ENCODE results near the gene ATF2. TPM values are rescaled to one million over a fixed set of nuclear protein-coding genes. Genes with fewer than 3 reads are reported as not detected.

The ATF2 gene
- polyA plus RNA-seq, 3 donors = 17.4 to 24.0 (median 22.1) TPM

GRCh38 chr2:175143678-175144077 lies 24.3 kb downstream of the ATF2 start:
- Histone ChIP-seq H3K9me3 (replicated peaks in 1 of 2; ENCODE audit: control insufficient read depth in 1 of 2, insufficient read depth in 1 of 2, low read length in 2 of 2) (no peaks in the 10 kb centered on the region), H3K27ac (ENCODE audit: low read depth in 1 of 2, low read length in 2 of 2) (no peak overlapping the region), H3K79me2 (ENCODE audit: insufficient read depth, low read length) (peaks cover 90% of the 10 kb centered on the region), H3K4me2 (replicated peaks; ENCODE audit: extremely low read depth, low read length, poor library complexity, severe bottlenecking) (no peak overlapping the region), H4K20me1 (ENCODE audit: insufficient read depth, low read length) (peaks cover 88% of the 10 kb centered on the region), H3K36me3 (replicated peaks in 1 of 2; ENCODE audit: control insufficient read depth in 1 of 2, insufficient read depth in 2 of 2, low read length in 2 of 2) (peaks cover 20 to 62% of the 10 kb centered on the region in 2 donors), H3K27me3 (ENCODE audit: control insufficient read depth in 2 of 2, insufficient read depth in 2 of 2, low read length in 2 of 2) (no peaks in the 10 kb centered on the region), H3K4me3 (replicated peaks in 1 of 3; ENCODE audit: low read depth in 2 of 3, low read length in 3 of 3) (no peak overlapping the region), H2AFZ (ENCODE audit: insufficient read depth, low read depth, low read length, poor library complexity, severe bottlenecking) (no peak overlapping the region), H3K4me1 (ENCODE audit: control insufficient read depth in 1 of 2, insufficient read depth in 2 of 2, low read length in 2 of 2) (peaks cover 0 to 5% of the 10 kb centered on the region in 2 donors), H3K9ac (ENCODE audit: insufficient read depth, low read length, poor library complexity, severe bottlenecking) (no peak overlapping the region)
- Mint-ChIP-seq H3K27ac (no peak overlapping the region), H3K4me3 (no peak overlapping the region), H3K9me3 (no peaks in the 10 kb centered on the region), H3K4me1 (peaks cover 13% of the 10 kb centered on the region), H3K27me3 (ENCODE audit: low read depth in 3 of 3) (no peaks in the 10 kb centered on the region), H3K36me3 (peaks cover 36 to 43% of the 10 kb centered on the region in 2 donors)
- no CpG with 5 or more reads among the region's 2 CpGs for WGBS (ENCODE audit: insufficient coverage)
- TF ChIP-seq CTCF (IDR thresholded peaks at IDR 0.05) = no peak
- DNase-seq = no peak
- intact Hi-C loops (cut with micrococcal nuclease) = no loop called here

- no peak overlapping the region for H3K4me2 ChIP-seq (replicated peaks; ENCODE audit: extremely low read depth, low read length, poor library complexity, severe bottlenecking)
- no peak for TF ChIP-seq CTCF (IDR thresholded peaks at IDR 0.05)
- peaks cover 0 to 5% of the 10 kb centered on the region in 2 donors for H3K4me1 ChIP-seq (ENCODE audit: control insufficient read depth in 1 of 2, insufficient read depth in 2 of 2, low read length in 2 of 2)
- H3K9ac ChIP-seq (ENCODE audit: insufficient read depth, low read length, poor library complexity, severe bottlenecking) = no peak overlapping the region
- no peaks in the 10 kb centered on the region for H3K27me3 ChIP-seq (ENCODE audit: control insufficient read depth in 2 of 2, insufficient read depth in 2 of 2, low read length in 2 of 2)
- H3K36me3 ChIP-seq (replicated peaks in 1 of 2; ENCODE audit: control insufficient read depth in 1 of 2, insufficient read depth in 2 of 2, low read length in 2 of 2) = peaks cover 18 to 62% of the 10 kb centered on the region in 2 donors
- H3K27ac Mint-ChIP-seq = peak overlapping the region in 1 of 7 donors; percentile 62
- intact Hi-C loops (cut with micrococcal nuclease) = no loop called here
- H3K36me3 Mint-ChIP-seq = peaks cover 35 to 43% of the 10 kb centered on the region in 2 donors
- peaks cover 88% of the 10 kb centered on the region for H4K20me1 ChIP-seq (ENCODE audit: insufficient read depth, low read length)
- H3K9me3 Mint-ChIP-seq = no peaks in the 10 kb centered on the region
- H3K27ac ChIP-seq (ENCODE audit: low read depth in 1 of 2, low read length in 2 of 2) = peak overlapping the region in 1 of 2 donors; percentile 63
- no peaks in the 10 kb centered on the region for H3K9me3 ChIP-seq (replicated peaks in 1 of 2; ENCODE audit: control insufficient read depth in 1 of 2, insufficient read depth in 1 of 2, low read length in 2 of 2)
- no peak overlapping the region for H3K4me3 ChIP-seq (replicated peaks in 1 of 3; ENCODE audit: low read depth in 2 of 3, low read length in 3 of 3)
- no peak overlapping the region for H3K4me3 Mint-ChIP-seq
- WGBS (ENCODE audit: insufficient coverage) = no CpG with 5 or more reads among the region's 1 CpG
- H3K4me1 Mint-ChIP-seq = peaks cover 13% of the 10 kb centered on the region
- no peak for DNase-seq
- H3K79me2 ChIP-seq (ENCODE audit: insufficient read depth, low read length) = peaks cover 90% of the 10 kb centered on the region
- no peaks in the 10 kb centered on the region for H3K27me3 Mint-ChIP-seq (ENCODE audit: low read depth in 3 of 3)
- no peak overlapping the region for H2AFZ ChIP-seq (ENCODE audit: insufficient read depth, low read depth, low read length, poor library complexity, severe bottlenecking)
Observed at GRCh38 chr2:175143191-175143590, 24.8 kb downstream of the ATF2 start.
